Mammary epithelial cell (primary cell): Measurements from ENCODE around the gene TRA2B.

Experiments used
- EZH2 ChIP-seq: IDR thresholded peaks from 2 replicates; pipeline ENCODE4 v1.6.1; 2012; ENCODE audit warnings: low read length, inconsistent platforms, borderline replicate concordance
- TF ChIP-seq, protein P1 (sequence below), 2 donors: IDR thresholded peaks in 1 of 2; conservative IDR thresholded peaks in 1 of 2; 2 replicates each; pipeline ENCODE4 v1.5.1; 2011 to 2012; ENCODE audit warnings: inconsistent platforms in 2 of 2, low read length in 2 of 2, mild to moderate bottlenecking in 2 of 2, control low read depth in 1 of 2, low read depth in 1 of 2; ENCODE audit not compliant: insufficient read depth in 1 of 2; ENCODE audit errors: extremely low read depth in 1 of 2

- no peak for TF ChIP-seq EZH2
- TF ChIP-seq, protein P1, sequence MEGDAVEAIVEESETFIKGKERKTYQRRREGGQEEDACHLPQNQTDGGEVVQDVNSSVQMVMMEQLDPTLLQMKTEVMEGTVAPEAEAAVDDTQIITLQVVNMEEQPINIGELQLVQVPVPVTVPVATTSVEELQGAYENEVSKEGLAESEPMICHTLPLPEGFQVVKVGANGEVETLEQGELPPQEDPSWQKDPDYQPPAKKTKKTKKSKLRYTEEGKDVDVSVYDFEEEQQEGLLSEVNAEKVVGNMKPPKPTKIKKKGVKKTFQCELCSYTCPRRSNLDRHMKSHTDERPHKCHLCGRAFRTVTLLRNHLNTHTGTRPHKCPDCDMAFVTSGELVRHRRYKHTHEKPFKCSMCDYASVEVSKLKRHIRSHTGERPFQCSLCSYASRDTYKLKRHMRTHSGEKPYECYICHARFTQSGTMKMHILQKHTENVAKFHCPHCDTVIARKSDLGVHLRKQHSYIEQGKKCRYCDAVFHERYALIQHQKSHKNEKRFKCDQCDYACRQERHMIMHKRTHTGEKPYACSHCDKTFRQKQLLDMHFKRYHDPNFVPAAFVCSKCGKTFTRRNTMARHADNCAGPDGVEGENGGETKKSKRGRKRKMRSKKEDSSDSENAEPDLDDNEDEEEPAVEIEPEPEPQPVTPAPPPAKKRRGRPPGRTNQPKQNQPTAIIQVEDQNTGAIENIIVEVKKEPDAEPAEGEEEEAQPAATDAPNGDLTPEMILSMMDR (conservative IDR thresholded peaks at IDR 0.05 in 1 of 2, IDR thresholded peaks at IDR 0.05 in 1 of 2; ENCODE audit: extremely low read depth in 1 of 2, insufficient read depth in 1 of 2, low read depth in 1 of 2, low read length in 2 of 2), result no peak
These were observed 16.5 kb upstream of the TRA2B start for GRCh38 chr3:185954366-185954723.
